Peyer's patch (tissue), 4 donors: ENCODE data around the gene DCLK3.

ENCODE experiments used
- POLR2A ChIP-seq, 2 donors: fragments of 450-650 bp; IDR thresholded peaks; one replicate each; pipeline ENCODE4 v1.5.1; 2017; ENCODE audit warnings: antibody characterized with exemption in 2 of 2, mild to moderate bottlenecking in 2 of 2, moderate library complexity in 2 of 2
- TF ChIP-seq, protein P1 (sequence below), 6 experiments: fragments of 450-650 bp in 4 of 6; fragments of 200-600 bp in 2 of 6; sonication (generic) in 1 of 6; IDR thresholded peaks; one replicate each; pipeline ENCODE4 v1.5.1; 2017 to 2019; ENCODE audit warnings: antibody characterized with exemption in 6 of 6, mild to moderate bottlenecking in 3 of 6, moderate library complexity in 1 of 6

DNA sequence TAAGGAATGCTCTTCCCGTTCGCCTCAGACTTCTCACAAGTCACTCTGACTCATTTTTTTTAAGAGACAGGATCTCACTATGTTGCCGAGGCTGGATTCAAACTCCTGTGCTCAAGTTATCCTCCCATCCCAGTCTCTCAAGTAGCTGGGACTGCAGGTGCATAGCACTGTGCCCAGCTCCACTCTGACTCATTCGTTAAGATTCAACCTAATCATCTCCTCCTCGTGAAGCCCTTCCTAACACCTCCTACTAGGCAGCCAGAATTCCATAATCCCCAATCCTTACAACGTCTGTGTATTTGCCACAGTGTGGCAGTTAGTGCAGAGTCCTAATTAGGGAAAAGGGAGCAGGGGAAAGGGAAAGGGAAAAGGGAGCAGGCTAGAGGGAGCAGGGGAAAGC lies 26.4 kb upstream of the DCLK3 start:
- TF ChIP-seq, protein P1, sequence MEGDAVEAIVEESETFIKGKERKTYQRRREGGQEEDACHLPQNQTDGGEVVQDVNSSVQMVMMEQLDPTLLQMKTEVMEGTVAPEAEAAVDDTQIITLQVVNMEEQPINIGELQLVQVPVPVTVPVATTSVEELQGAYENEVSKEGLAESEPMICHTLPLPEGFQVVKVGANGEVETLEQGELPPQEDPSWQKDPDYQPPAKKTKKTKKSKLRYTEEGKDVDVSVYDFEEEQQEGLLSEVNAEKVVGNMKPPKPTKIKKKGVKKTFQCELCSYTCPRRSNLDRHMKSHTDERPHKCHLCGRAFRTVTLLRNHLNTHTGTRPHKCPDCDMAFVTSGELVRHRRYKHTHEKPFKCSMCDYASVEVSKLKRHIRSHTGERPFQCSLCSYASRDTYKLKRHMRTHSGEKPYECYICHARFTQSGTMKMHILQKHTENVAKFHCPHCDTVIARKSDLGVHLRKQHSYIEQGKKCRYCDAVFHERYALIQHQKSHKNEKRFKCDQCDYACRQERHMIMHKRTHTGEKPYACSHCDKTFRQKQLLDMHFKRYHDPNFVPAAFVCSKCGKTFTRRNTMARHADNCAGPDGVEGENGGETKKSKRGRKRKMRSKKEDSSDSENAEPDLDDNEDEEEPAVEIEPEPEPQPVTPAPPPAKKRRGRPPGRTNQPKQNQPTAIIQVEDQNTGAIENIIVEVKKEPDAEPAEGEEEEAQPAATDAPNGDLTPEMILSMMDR (IDR thresholded peaks at IDR 0.05) = no peak
- no peak for TF ChIP-seq POLR2A (IDR thresholded peaks at IDR 0.05)
